Vagina (tissue), 2 donors: ENCODE data around the gene WEE1.

ENCODE experiments used
- CTCF ChIP-seq, 3 experiments: fragments of 450-650 bp in 2 of 3; fragments of 200-600 bp in 1 of 3; sonication (generic) in 1 of 3; IDR thresholded peaks; one replicate each; pipeline ENCODE4 v1.5.1; 2017 to 2019; ENCODE audit warnings: antibody characterized with exemption in 3 of 3, mild to moderate bottlenecking in 2 of 3, moderate library complexity in 2 of 3
- POLR2A ChIP-seq, 2 donors: fragments of 450-650 bp; IDR thresholded peaks; one replicate each; pipeline ENCODE4 v1.6.1; 2017; ENCODE audit warnings: antibody characterized with exemption in 2 of 2, mild to moderate bottlenecking in 2 of 2, moderate library complexity in 2 of 2

GRCh38 chr11:9596926-9597464 lies 23.5 kb downstream of the WEE1 start:
- TF ChIP-seq POLR2A (IDR thresholded peaks at IDR 0.05) (no peak), CTCF (IDR thresholded peaks at IDR 0.05) (no peak)
